Endothelial cell of umbilical vein (primary cell): Measurements from ENCODE around the gene CHAC2.

Experiments
- EZH2 ChIP-seq: IDR thresholded peaks from 2 replicates; pipeline ENCODE4 v1.6.1; 2012; ENCODE audit warnings: borderline replicate concordance, low read depth, mild to moderate bottlenecking, moderate library complexity, low read length, inconsistent platforms; ENCODE audit not compliant: severe bottlenecking
- JUN ChIP-seq: IDR thresholded peaks from 2 replicates; pipeline ENCODE4 v1.6.1; 2011; ENCODE audit warnings: borderline replicate concordance, low read depth; ENCODE audit not compliant: insufficient read length, insufficient read depth
- MYC ChIP-seq: IDR thresholded peaks from one replicate; pipeline ENCODE4 v1.6.1; 2011; ENCODE audit warnings: mild to moderate bottlenecking, low read depth, low read length
- POLR2A ChIP-seq: IDR thresholded peaks from 2 replicates; pipeline ENCODE4 v1.6.1; 2012; ENCODE audit warnings: low read depth, mild to moderate bottlenecking, control low read depth, low read length
- POLR2AphosphoS5 ChIP-seq: IDR thresholded peaks from 2 replicates; pipeline ENCODE4 v1.6.1; 2012; ENCODE audit warnings: low read depth, mild to moderate bottlenecking, control low read depth, low read length, moderate library complexity; ENCODE audit not compliant: insufficient read depth
- TF ChIP-seq, protein P1 (sequence below), 2 donors: IDR thresholded peaks; 1 replicate in 1 of 2; 2 replicates in 1 of 2; pipeline ENCODE4 v1.5.1; 2011; ENCODE audit warnings: low read length in 2 of 2, mild to moderate bottlenecking in 2 of 2, moderate library complexity in 2 of 2, control low read depth in 1 of 2, inconsistent platforms in 1 of 2, low read depth in 1 of 2; ENCODE audit not compliant: insufficient read depth in 1 of 2; ENCODE audit errors: extremely low read depth in 1 of 2
- TF ChIP-seq, protein P2 (sequence below): IDR thresholded peaks from 2 replicates; pipeline ENCODE4 v1.6.1; 2011; ENCODE audit not compliant: insufficient read depth, insufficient read length

DNA sequence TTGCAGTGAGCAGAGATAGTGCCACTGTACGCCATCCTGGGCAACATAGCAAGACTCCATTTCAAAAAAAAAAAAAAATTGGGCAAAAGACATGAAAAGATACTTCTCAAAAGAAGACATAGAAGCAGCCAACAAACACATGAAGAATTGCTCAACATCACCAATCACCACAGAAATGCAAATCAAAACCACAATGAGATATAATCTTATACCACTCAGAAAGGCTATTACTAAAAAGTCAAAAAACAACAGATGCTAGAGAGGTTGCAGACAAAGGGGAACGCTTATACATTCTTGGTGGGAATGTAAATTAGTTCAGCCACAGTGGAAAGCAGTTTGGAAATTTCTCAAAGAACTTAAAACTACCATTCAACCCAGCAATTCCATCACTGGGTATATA is 43.1 kb upstream of the CHAC2 start:
- TF ChIP-seq, protein P1, sequence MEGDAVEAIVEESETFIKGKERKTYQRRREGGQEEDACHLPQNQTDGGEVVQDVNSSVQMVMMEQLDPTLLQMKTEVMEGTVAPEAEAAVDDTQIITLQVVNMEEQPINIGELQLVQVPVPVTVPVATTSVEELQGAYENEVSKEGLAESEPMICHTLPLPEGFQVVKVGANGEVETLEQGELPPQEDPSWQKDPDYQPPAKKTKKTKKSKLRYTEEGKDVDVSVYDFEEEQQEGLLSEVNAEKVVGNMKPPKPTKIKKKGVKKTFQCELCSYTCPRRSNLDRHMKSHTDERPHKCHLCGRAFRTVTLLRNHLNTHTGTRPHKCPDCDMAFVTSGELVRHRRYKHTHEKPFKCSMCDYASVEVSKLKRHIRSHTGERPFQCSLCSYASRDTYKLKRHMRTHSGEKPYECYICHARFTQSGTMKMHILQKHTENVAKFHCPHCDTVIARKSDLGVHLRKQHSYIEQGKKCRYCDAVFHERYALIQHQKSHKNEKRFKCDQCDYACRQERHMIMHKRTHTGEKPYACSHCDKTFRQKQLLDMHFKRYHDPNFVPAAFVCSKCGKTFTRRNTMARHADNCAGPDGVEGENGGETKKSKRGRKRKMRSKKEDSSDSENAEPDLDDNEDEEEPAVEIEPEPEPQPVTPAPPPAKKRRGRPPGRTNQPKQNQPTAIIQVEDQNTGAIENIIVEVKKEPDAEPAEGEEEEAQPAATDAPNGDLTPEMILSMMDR (IDR thresholded peaks at IDR 0.05; ENCODE audit: extremely low read depth in 1 of 2, insufficient read depth in 1 of 2, low read depth in 1 of 2, low read length in 2 of 2): no peak
- TF ChIP-seq EZH2 (no peak), POLR2A (no peak), POLR2AphosphoS5 (no peak), JUN (no peak), MYC (no peak)
- TF ChIP-seq, protein P2, sequence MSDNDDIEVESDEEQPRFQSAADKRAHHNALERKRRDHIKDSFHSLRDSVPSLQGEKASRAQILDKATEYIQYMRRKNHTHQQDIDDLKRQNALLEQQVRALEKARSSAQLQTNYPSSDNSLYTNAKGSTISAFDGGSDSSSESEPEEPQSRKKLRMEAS: no peak
